Tibial nerve (tissue), 4 donors: ENCODE results near the gene MRGPRD.

Experiments used
- CTCF ChIP-seq, 5 experiments: fragments of 200-600 bp in 3 of 5; fragments of 450-650 bp in 2 of 5; sonication (generic) in 3 of 5; IDR thresholded peaks; one replicate each; pipeline ENCODE4 v1.5.1; 2016 to 2019; ENCODE audit warnings: antibody characterized with exemption in 5 of 5, mild to moderate bottlenecking in 3 of 5, moderate library complexity in 2 of 5
- EP300 ChIP-seq, 2 donors: sonication (generic); formaldehyde crosslinking; IDR thresholded peaks; one replicate each; pipeline ENCODE4 v1.6.1; 2017; ENCODE audit warnings: antibody characterized with exemption in 2 of 2, mild to moderate bottlenecking in 1 of 2
- POLR2A ChIP-seq, 2 donors: fragments of 450-650 bp; IDR thresholded peaks; one replicate each; pipeline ENCODE4 v1.6.1; 2017; ENCODE audit warnings: antibody characterized with exemption in 2 of 2, mild to moderate bottlenecking in 2 of 2, moderate library complexity in 2 of 2

GRCh38 chr11:68940651-68941323 is 40.0 kb downstream of the MRGPRD start:
- TF ChIP-seq POLR2A (IDR thresholded peaks at IDR 0.05) (no peak), CTCF (IDR thresholded peaks at IDR 0.05) (no peak), EP300 (IDR thresholded peaks at IDR 0.05) (no peak)
